Subcutaneous adipose tissue (tissue), 4 donors: ENCODE results near the gene ESR2. TPM values are rescaled to one million over a fixed set of nuclear protein-coding genes. Genes with fewer than 3 reads are reported as not detected.

Experiments used
- total RNA-seq, 4 donors: library from RNA; depleted of rRNA; stranded (reverse); fragments of >200 nt; gene quantifications; one replicate each; pipeline ENCODE4 v1.1.0, GENCODE V29; 2016
- TF ChIP-seq, protein P1 (sequence below): fragments of 450-650 bp; IDR thresholded peaks from one replicate; pipeline ENCODE4 v1.5.1; 2016; ENCODE audit warnings: low read depth, mild to moderate bottlenecking, control low read depth, antibody characterized with exemption, moderate library complexity

Gene ESR2
- total RNA-seq, 4 donors from 2014 or later, result 1.1 to 21.5 (median 3.9) TPM

GRCh38 chr14:64213086-64213485 lies 81.1 kb downstream of the ESR2 start:
- TF ChIP-seq, protein P1, sequence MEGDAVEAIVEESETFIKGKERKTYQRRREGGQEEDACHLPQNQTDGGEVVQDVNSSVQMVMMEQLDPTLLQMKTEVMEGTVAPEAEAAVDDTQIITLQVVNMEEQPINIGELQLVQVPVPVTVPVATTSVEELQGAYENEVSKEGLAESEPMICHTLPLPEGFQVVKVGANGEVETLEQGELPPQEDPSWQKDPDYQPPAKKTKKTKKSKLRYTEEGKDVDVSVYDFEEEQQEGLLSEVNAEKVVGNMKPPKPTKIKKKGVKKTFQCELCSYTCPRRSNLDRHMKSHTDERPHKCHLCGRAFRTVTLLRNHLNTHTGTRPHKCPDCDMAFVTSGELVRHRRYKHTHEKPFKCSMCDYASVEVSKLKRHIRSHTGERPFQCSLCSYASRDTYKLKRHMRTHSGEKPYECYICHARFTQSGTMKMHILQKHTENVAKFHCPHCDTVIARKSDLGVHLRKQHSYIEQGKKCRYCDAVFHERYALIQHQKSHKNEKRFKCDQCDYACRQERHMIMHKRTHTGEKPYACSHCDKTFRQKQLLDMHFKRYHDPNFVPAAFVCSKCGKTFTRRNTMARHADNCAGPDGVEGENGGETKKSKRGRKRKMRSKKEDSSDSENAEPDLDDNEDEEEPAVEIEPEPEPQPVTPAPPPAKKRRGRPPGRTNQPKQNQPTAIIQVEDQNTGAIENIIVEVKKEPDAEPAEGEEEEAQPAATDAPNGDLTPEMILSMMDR, result no peak

GRCh38 chr14:64212666-64213065 lies 81.5 kb downstream of the ESR2 start:
- TF ChIP-seq, protein P1, result no peak

GRCh38 chr14:64210216-64210615 lies 84.0 kb downstream of the ESR2 start:
- TF ChIP-seq, protein P1, result no peak

GRCh38 chr14:64209444-64210131 lies 84.6 kb downstream of the ESR2 start:
- TF ChIP-seq, protein P1, result no peak

- TF ChIP-seq, protein P1, result no peak
Measured at GRCh38 chr14:64208981-64209380, 85.2 kb downstream of the ESR2 start.

DNA sequence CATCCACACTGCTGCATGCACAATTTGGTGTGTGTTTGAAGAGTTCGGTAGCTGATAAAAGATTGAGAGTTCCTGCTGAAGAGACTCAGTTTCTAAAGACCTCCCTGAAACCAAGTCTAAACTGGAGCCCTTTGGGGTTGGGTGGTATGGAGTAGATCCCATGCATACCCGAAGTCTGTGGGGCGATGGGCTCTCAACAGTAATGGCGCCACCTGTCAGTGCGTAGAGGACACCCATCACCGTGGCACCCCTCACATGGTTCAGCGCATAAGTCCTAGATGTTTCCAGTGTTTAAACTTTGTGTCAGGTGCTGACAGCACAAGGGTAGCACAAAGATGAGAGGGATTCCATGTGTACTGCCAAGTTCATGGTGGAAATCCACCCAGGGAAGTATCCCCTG lies 85.9 kb downstream of the ESR2 start:
- TF ChIP-seq, protein P1, result no peak

- TF ChIP-seq, protein P1, result no peak
Measured at GRCh38 chr14:64203366-64204006, 90.7 kb downstream of the ESR2 start.
